HCEC 1CT (cell line): ENCODE measurements around the gene ZNF697.
"Not testable (repeated sequence)": the region's sequence is repeated elsewhere in the genome, so short reads cannot be mapped to it uniquely, and the experiment has no call there.

Experiments
- DNase-seq: peaks from one replicate; pipeline ENCODE4 v3.0.0-alpha.2; 2017

The ZNF697 gene

GRCh38 chr1:119626841-119627240, 21.2 kb downstream of the ZNF697 start:
- DNase-seq = peak; percentile 17

GRCh38 chr1:119626011-119626545, 22.0 kb downstream of the ZNF697 start:
- DNase-seq = no peak

- DNase-seq = no peak
These were observed 24.4 kb downstream of the ZNF697 start for GRCh38 chr1:119623678-119624077.

- no peak for DNase-seq
These were observed 24.9 kb downstream of the ZNF697 start for GRCh38 chr1:119623193-119623515.

- no peak for DNase-seq
These were observed 25.5 kb downstream of the ZNF697 start for GRCh38 chr1:119622311-119623192.

GRCh38 chr1:119621705-119622104, 26.4 kb downstream of the ZNF697 start:
- DNase-seq = no peak

- DNase-seq = no peak
These were observed 30.0 kb downstream of the ZNF697 start for GRCh38 chr1:119617751-119618691.

- not testable (repeated sequence) for DNase-seq
These were observed 31.3 kb downstream of the ZNF697 start for GRCh38 chr1:119616748-119617147.

GRCh38 chr1:119615100-119615499, 33.0 kb downstream of the ZNF697 start:
- DNase-seq = not testable (repeated sequence)

- peak; percentile 77 for DNase-seq
These were observed 34.0 kb downstream of the ZNF697 start for GRCh38 chr1:119613769-119614720.

GRCh38 chr1:119611701-119612113, 36.4 kb downstream of the ZNF697 start:
- no peak for DNase-seq

GRCh38 chr1:119608816-119609215, 39.2 kb downstream of the ZNF697 start:
- not testable (repeated sequence) for DNase-seq

GRCh38 chr1:119607087-119607807, 40.8 kb downstream of the ZNF697 start:
- not testable (repeated sequence) for DNase-seq

- DNase-seq = no peak
These were observed 41.7 kb downstream of the ZNF697 start for GRCh38 chr1:119606394-119606793.

- no peak for DNase-seq
These were observed 42.4 kb downstream of the ZNF697 start for GRCh38 chr1:119605686-119606085.

GRCh38 chr1:119605080-119605479, 43.0 kb downstream of the ZNF697 start:
- DNase-seq = not testable (repeated sequence)

GRCh38 chr1:119603695-119604094, 44.4 kb downstream of the ZNF697 start:
- peak; percentile 24 for DNase-seq

GRCh38 chr1:119603241-119603640, 44.8 kb downstream of the ZNF697 start:
- not testable (repeated sequence) for DNase-seq

GRCh38 chr1:119602789-119603188, 45.3 kb downstream of the ZNF697 start:
- not testable (repeated sequence) for DNase-seq

- no peak for DNase-seq
These were observed 45.9 kb downstream of the ZNF697 start for GRCh38 chr1:119602169-119602568.

- no peak for DNase-seq
These were observed 47.1 kb downstream of the ZNF697 start for GRCh38 chr1:119600976-119601375.
